ENCODE results near the gene IGF1R. TPM values are rescaled to one million over a fixed set of nuclear protein-coding genes. Genes with fewer than 3 reads are reported as not detected.

Gene IGF1R
- total and polyA plus RNA-seq, 2 of the 8 experiments (the other 6 are each of a cell fraction or from before 2014, with no cell fraction given), result 32.9 to 109 TPM

DNA sequence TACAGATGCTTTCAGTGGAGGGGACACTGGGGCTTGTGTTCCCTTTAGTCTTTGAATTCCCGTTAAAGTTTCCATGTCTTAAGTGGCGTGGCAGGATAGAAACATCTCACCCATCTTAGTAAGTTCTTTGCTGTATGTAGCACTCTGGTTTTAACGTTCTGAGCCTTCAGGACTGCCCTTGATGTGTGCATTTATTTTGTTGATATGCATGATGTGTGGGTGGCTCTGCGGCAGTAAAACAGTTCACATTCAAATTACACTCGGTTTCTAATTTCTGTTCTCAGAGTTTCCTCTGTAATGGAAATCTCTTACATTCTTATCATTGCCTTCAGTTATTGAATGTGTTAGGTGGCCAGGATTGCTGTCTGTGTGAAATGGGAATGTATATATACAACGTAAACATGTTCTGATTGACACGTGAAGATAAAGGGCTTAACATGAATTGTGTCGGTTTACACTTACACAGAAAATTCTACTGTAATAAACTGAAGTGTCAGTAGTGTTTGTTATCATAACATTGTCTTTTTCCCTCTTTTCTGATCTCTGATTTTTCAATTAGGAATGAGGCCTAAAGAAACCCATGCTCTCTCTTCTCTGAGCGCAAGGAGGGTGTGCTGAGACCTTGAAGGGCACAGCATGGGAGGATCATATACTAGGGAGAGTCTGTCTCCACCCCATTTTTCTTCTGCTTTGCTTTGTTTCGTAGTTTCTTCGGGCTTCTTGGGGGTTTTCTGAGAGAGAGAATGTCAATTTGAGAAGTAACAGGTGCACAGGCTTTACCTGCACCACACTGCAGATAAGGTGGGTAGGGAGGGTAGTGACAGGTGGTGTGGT lies 51.5 kb downstream of the IGF1R start:
- H4K8ac ChIP-seq (ENCODE audit: extremely low read depth, insufficient read depth, low read length), result no peak overlapping the region
- POLR2A ChIA-PET (ENCODE audit: partially characterized antibody), result interaction anchor here (1.2 to 1.4 kb wide), 2 partner anchors 13 to 28 kb away, joined by 3 read pairs; no protein-coding TSS in a partner anchor
- H3K4me3 ChIP-seq (ENCODE audit: extremely low read depth in 1 of 4, insufficient read depth in 2 of 4, low read depth in 3 of 4, low read length in 4 of 4), result no peak overlapping the region
- peaks cover 38 to 39% of the 10 kb centered on the region in 2 experiments for H4K20me1 ChIP-seq (replicated peaks in 1 of 2; ENCODE audit: control insufficient read depth in 1 of 2, insufficient read depth in 2 of 2, low read length in 2 of 2)
- H3K27ac ChIP-seq (ENCODE audit: low read depth, low read length), result no peak overlapping the region
- no peak overlapping the region; the same call in 1 of the 2 replicates for H2AK5ac ChIP-seq (ENCODE audit: low read depth, low read length)
- whole genome bisulfite sequencing, 2 experiments (ENCODE audit: extremely low coverage in 1 of 2, insufficient coverage in 1 of 2, insufficient read length in 1 of 2, insufficient replicate concordance in 2 of 2, low coverage in 1 of 2, low lambda C conversion rate in 2 of 2, missing lambda C conversion rate in 1 of 2), result 63% methylated on average over 11 of the region's 11 CpGs; no CpG with 5 or more reads in 1 of the 2 experiments
- H3K9me3 ChIP-seq (ENCODE audit: insufficient read depth in 2 of 2, low read depth in 1 of 2, low read length in 1 of 2), result no peaks in the 10 kb centered on the region
- H3K18ac ChIP-seq (ENCODE audit: extremely low read depth, low read length), result no peak overlapping the region
- no peak overlapping the region for H3K23ac ChIP-seq (ENCODE audit: insufficient read length)
- FAIRE-seq, result no peak
- peak overlapping the region; percentile 25 to 40; a peak in 2 of 4 replicates for H3K4me2 ChIP-seq (ENCODE audit: insufficient read depth in 1 of 2, low read depth in 2 of 2, low read length in 2 of 2)
- H3K79me2 ChIP-seq (ENCODE audit: control insufficient read depth in 1 of 2, insufficient read depth in 2 of 2, low read length in 2 of 2), result peaks cover 38 to 97% of the 10 kb centered on the region in 2 experiments
- H3K23me2 ChIP-seq (ENCODE audit: low read depth, low read length), result no peaks in the 10 kb centered on the region
- H4K5ac ChIP-seq (ENCODE audit: insufficient read length, low read depth, low read length), result no peak overlapping the region
- H3K56ac ChIP-seq (replicated peaks; ENCODE audit: insufficient read length, low read depth, low read length), result no peak overlapping the region
- no peaks in the 10 kb centered on the region for H3K27me3 ChIP-seq (replicated peaks in 1 of 4; ENCODE audit: control insufficient read depth in 3 of 4, extremely low read depth in 1 of 4, insufficient read depth in 3 of 4, low read length in 3 of 4)
- H2BK20ac ChIP-seq (ENCODE audit: low read length), result no peak overlapping the region
- H3K9ac ChIP-seq (replicated peaks in 1 of 4; ENCODE audit: extremely low read depth in 1 of 4, low read depth in 3 of 4, low read length in 3 of 4), result no peak overlapping the region
- H2BK5ac ChIP-seq (ENCODE audit: low read depth, low read length), result no peak overlapping the region; the same call in 1 of the 2 replicates
- no peak overlapping the region for H4K91ac ChIP-seq (replicated peaks; ENCODE audit: insufficient read length, low read length)
- H2AFZ ChIP-seq (ENCODE audit: low read length), result no peak overlapping the region
- no peak for DNase-seq (ENCODE audit: low read depth in 1 of 2, low spot score in 2 of 2)
- H2BK15ac ChIP-seq (ENCODE audit: low read length), result no peak overlapping the region
- CTCF ChIA-PET (ENCODE audit: partially characterized antibody), result no interaction called here
- no peaks in the 10 kb centered on the region for H3K36me3 ChIP-seq (ENCODE audit: control insufficient read depth in 2 of 4, insufficient read depth in 4 of 4, low read length in 3 of 4)
- no peak overlapping the region for H2BK12ac ChIP-seq (ENCODE audit: low read depth, low read length)
- no peak overlapping the region for H3K14ac ChIP-seq (ENCODE audit: insufficient read length)
- H2BK120ac ChIP-seq (replicated peaks; ENCODE audit: low read depth, low read length), result no peak overlapping the region
- H3K4me1 ChIP-seq (replicated peaks in 1 of 4; ENCODE audit: control insufficient read depth in 3 of 4, insufficient read depth in 4 of 4, low read length in 3 of 4), result peaks cover 2 to 29% (median 25%) of the 10 kb centered on the region in 4 experiments
- no peak overlapping the region for H3K4ac ChIP-seq (replicated peaks; ENCODE audit: insufficient read length, low read depth, low read length)
- H3K79me1 ChIP-seq (ENCODE audit: low read depth, low read length), result peaks cover 39% of the 10 kb centered on the region
- TF ChIP-seq, protein P1, sequence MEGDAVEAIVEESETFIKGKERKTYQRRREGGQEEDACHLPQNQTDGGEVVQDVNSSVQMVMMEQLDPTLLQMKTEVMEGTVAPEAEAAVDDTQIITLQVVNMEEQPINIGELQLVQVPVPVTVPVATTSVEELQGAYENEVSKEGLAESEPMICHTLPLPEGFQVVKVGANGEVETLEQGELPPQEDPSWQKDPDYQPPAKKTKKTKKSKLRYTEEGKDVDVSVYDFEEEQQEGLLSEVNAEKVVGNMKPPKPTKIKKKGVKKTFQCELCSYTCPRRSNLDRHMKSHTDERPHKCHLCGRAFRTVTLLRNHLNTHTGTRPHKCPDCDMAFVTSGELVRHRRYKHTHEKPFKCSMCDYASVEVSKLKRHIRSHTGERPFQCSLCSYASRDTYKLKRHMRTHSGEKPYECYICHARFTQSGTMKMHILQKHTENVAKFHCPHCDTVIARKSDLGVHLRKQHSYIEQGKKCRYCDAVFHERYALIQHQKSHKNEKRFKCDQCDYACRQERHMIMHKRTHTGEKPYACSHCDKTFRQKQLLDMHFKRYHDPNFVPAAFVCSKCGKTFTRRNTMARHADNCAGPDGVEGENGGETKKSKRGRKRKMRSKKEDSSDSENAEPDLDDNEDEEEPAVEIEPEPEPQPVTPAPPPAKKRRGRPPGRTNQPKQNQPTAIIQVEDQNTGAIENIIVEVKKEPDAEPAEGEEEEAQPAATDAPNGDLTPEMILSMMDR (IDR thresholded peaks at IDR 0.05; ENCODE audit: control extremely low read depth in 1 of 3, insufficient read depth in 1 of 3, low read depth in 1 of 3, low read length in 3 of 3), result no peak
- TF ChIP-seq GTF2F1 (IDR thresholded peaks at IDR 0.05; ENCODE audit: borderline replicate concordance, low read depth, low read length) (no peak), HDAC6 (IDR thresholded peaks at IDR 0.05; ENCODE audit: low read depth, low read length) (no peak), TCF12 (IDR thresholded peaks at IDR 0.05; ENCODE audit: low read depth, low read length) (no peak), SP4 (IDR thresholded peaks at IDR 0.05; ENCODE audit: low read length) (no peak), SUZ12 (IDR thresholded peaks at IDR 0.05; ENCODE audit: low read length) (no peak), BCL11A (IDR thresholded peaks at IDR 0.05; ENCODE audit: low read depth in 2 of 2, low read length in 2 of 2) (no peak), POLR2AphosphoS5 (IDR thresholded peaks at IDR 0.05; ENCODE audit: low read depth, low read length) (no peak), PHF8 (conservative IDR thresholded peaks at IDR 0.05; ENCODE audit: low read depth, low read length) (no peak), NANOG (IDR thresholded peaks at IDR 0.05; ENCODE audit: insufficient read depth, low read depth, low read length, poor library complexity, severe bottlenecking) (no peak)
